ENCODE results near the gene CDH23.

GRCh38 chr10:71719042-71719441, 322.3 kb downstream of the CDH23 start:
- TF ChIP-seq, protein P1, sequence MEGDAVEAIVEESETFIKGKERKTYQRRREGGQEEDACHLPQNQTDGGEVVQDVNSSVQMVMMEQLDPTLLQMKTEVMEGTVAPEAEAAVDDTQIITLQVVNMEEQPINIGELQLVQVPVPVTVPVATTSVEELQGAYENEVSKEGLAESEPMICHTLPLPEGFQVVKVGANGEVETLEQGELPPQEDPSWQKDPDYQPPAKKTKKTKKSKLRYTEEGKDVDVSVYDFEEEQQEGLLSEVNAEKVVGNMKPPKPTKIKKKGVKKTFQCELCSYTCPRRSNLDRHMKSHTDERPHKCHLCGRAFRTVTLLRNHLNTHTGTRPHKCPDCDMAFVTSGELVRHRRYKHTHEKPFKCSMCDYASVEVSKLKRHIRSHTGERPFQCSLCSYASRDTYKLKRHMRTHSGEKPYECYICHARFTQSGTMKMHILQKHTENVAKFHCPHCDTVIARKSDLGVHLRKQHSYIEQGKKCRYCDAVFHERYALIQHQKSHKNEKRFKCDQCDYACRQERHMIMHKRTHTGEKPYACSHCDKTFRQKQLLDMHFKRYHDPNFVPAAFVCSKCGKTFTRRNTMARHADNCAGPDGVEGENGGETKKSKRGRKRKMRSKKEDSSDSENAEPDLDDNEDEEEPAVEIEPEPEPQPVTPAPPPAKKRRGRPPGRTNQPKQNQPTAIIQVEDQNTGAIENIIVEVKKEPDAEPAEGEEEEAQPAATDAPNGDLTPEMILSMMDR (IDR thresholded peaks at IDR 0.05 in 8 of 11, conservative IDR thresholded peaks at IDR 0.05 in 3 of 11) = no peak
- TF ChIP-seq POLR2AphosphoS5 (IDR thresholded peaks at IDR 0.05) = peak; percentile 44 to 79 (median 59)
